OCI-M2 (cell line): ENCODE results near the gene PRKN.

ENCODE experiments used
- DNase-seq: peaks from one replicate; lab custom pipeline; 2025; ENCODE audit not compliant: unreplicated experiment; lab: John Stamatoyannopoulos, UW

PRKN gene

DNA sequence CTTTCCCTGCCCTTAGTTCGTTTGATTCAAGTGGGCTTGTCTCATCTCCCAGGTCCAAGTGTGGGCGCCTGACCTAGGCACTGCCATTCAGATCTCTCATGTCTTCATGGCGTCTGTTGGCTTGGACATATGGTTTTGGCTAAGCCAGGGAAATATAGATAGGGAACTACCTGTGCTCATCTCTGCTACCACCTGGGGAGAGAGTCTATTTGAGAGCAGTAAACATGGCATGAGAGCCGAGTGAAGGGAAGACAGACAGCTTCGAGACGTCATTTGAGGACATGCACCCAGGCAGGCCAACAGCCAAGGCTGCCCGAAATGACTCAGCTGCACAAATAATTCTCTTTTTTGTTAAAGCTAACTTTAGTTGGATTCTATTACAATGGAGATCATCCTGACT lies 1083.0 kb downstream of the PRKN start:
- DNase-seq, result no peak

DNA sequence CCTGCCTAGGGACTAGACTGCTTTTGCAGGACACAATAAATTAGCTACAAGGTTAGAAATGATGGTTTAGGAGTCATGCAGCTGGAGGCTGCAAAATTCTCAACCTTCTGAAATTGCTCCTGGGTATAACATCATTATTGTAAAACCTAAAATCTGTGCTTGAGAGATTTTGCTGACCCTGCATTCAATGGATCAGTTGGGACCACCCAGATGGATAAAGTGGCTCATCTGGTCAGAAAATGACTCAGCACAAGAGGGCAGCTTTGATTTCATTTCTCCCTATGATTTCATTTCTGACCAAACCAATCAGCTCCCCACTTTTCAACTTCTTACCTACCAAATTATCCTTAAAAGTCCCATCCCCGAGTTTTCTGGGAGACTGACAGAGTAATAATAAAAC lies 1086.4 kb downstream of the PRKN start:
- DNase-seq, result no peak

DNA sequence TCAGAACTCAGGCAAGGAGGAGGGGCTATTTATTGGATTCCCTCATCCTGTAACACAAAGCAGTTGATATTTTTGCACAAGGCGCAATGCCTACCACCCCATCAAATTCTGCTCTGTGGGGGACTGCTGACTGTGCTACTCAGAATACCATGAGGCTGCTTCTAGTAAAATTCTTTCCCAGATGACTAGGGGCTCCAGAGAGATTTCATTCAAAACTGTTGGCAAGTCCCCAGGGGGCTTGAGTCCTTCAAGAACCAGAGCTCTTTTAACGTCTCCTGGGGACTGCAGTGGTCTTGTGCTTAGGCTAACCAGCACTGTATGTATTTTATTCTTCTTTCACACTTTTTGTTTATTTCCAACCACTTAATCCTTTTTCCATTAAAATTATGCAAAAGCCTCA lies 1087.8 kb downstream of the PRKN start:
- DNase-seq, result no peak

DNA sequence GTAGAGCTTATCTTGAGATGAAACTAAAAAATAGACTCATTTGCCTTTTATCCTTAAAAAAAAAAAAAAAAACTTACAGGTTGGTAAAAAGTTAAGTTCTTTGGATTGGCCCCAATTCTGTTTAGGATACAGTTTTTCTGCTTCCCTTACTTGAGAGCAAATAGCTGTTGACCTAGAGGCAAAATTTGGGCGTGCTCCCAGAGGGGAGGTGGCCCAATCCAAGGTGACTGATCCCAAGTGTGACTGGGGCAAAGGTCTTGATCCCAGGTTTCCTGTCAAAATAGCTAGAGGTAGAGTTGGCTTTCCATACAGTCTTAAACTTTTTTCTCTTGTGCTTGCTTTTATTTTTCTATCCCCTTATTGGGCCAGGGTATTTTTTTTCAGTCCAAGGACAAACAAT lies 1089.9 kb downstream of the PRKN start:
- DNase-seq, result no peak

DNA sequence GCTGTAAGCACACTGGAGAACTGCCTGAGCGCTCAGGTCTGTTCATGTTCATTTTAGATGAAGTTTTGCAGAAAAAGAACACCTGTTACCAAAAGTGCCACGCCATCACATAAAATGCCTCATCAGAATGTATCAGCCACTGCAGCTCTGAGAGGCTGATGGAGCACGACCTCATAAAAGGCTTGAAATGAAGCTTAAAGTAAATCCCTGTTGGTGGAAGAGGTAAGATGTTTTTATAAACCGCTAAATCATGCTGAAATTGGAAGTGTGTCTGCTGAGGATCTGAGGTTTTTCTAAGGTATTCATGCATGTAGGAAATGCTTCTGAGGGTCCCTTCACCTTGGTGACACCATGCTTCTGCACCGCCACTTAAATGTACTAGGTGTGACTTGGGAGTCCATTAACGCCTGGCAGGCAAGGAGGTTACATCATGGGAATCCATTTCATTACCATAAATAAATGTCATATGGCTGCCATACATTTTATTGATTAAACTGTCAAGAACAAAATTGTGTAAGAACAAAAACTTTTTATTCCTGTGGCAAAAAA lies 1090.6 kb downstream of the PRKN start:
- DNase-seq, result no peak

DNA sequence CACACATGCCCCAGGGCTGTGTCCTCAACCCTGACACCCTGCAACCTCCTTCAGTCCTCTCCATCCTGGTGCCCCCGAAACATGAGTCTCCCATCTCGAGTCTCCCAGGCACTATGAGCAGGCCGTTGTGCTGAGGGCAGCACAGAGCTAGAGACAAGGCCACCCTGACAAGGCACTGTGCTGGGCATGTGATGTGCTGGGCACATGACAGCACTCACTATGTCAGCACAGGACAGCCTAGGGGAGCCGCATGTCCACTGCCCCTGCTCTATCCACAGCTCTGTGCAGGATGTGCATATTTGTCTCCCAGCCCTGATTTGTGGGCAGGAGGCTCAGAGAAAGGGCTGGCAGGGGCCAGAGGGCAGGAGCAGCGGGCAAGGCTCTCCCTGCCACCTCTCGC lies 1091.6 kb downstream of the PRKN start:
- no peak for DNase-seq

DNA sequence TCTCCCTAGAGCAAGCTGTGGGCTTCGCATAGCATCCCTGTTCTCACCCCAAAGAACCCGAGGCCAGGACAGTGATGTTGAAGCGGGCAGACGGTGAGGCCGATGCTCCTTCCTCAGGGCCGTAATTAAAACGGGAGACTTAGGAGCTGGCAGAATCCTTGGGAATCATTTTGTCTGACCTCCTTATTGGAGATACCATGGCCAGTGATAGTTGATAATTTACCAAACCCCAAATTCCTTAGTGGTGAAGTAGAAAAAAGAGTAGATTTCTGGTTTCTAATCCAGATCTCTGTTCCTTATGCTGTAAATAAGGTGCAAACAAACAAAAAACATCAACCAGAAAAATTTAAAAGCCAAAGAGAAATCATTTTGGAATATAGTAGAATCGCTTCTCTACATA lies 1092.7 kb downstream of the PRKN start:
- no peak for DNase-seq

DNA sequence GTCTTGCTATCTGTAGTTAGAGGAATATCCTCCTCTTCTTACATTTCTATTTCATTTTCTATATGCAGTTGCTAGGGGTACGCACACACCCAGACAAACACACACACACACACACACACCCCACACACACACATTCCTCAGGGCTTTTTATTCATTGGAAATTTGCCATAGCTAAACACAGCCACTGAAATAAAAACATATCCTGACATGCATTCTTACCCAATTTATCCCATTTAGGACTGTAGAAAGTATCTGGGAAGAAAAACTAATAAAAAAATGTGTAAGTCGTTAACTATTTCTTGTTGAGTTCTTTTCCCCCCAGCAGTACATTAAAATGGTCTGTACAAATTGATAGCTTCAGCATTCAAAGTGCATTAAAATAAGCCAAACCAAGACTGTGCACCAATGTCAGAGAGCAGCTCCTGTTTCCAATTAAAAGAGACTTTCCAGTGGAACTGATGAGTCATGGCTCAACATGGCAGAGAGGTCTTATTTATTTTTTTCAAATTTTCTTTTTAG lies 1095.8 kb downstream of the PRKN start:
- DNase-seq, result no peak

DNA sequence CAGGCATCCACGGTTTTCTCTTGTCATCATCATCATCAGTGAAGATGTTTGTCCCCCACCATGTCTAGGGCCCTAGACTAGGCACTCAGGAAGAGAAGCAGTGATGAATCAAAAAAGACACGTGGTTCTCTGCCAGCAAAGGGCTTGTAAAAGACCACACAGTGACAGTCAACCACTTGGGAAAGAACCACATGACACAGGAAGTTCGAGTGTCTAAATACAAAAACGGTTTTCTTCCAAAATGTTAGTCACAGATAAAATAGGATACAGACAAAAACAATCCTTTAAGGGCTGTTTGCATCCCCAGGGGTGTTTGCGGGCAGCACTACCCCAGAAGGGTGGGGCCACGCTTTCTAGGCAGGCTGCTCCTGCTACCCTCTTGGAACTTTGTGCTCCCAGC lies 1096.9 kb downstream of the PRKN start:
- DNase-seq, result no peak

DNA sequence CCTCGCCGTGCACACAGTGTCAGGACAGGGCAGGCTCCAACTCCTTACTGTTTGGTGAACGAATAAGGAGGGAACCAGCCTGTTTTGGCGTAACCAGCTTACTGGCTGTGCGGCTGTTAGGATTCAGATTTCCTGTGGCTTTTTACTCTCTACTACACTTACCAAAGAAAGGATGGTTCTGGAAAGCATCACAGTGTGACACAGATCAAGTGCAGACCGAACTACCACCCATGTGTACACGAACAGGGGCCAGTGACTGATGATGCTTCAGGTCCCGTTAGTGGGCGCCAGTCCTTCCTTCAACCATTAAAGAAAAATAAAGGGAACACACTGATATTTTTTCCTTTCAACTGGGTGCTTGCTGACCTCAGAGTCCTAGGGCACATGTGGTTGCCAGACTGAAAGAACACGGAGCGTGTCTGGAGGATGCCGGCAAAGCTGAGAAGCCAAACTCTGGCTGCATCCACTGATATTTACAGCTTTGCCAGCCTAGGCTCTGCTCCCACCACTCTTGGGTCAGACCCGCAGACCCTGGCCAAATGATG lies 1101.4 kb downstream of the PRKN start:
- DNase-seq, result no peak

DNA sequence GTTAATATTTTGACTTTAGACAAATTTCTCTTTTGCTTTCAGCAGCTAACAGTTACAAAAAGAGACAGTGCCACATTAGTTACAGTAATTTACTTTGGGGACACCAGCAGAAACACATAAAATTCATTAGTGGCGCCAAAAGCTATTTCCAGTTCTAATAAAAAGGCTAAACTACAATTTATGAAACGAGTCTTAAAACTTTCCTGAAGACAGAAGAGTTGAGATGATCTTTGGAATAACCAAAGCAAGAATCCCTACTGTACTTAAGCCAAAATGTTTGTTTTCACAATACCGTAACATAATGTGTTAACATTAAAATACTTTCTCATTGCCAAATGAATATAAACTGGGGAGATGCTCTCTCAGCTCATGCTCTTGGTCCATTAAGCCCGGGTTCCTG lies 1103.5 kb downstream of the PRKN start:
- DNase-seq, result no peak

DNA sequence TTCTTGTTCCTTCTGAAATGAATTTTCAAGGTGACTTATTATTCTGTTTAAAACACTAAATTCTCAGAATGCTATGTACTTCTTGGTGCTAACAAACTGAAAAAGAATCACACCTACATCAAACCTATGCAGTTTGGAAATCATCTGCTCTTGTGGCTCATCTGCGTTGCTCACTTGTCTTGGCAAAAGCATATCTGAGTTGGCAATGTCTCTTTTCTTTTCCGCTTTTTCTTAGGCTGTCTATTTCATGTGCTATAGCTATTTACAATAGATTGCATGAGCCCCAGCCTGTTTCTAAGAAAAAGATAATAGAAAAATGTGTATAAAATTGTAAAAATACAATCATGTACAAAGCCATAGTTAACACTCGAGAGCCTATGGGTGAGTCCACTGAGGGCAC lies 1104.8 kb downstream of the PRKN start:
- DNase-seq, result no peak

DNA sequence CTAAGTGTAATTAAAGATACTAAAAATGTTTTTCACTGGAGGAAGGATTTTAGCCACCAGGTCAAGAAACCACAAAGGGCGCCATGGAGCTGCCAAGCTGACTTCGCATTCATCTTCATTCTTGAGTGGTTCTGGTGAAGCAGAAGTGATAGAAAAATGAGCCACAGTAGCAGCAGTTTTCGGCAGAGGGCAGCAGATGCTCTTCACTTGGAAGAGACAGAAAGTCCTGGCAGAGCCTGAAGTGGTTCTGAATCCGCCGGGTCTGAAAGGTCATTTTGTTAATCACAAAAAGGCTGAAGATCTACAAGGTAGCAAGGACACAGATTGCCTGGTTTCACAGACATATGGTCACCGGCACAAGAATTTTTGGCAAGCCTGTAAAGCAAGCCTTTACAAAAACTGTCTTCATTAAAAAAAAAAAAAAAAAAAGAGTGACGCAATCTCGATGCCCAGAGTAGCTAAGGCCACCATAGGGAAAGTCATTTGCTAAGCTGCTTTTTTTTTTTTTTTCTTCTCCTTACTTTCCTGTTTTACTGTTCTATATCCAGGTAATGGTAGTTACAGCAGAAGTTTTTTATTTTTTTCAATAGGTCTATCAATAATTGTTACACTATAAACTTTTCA lies 1108.6 kb downstream of the PRKN start:
- no peak for DNase-seq

DNA sequence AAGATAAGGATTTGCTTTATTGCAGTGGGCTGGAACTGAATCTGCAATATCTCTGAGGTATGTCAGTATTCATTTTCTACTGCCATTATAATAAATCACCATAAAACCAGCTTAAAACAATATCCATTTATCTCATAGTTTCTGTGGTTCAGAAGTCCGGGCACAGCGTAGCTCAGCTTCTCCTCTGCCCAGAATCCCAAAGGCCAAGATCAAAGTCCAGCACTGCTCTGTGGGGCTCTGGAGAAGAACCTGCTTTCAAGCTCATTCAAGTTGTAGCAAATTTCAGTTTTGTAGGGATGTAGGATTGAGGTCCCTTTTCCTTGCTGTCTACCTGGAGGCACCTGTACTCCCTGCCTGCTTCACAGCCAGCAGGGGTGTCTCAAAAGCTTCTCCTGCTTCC lies 1113.9 kb downstream of the PRKN start:
- DNase-seq, result no peak

DNA sequence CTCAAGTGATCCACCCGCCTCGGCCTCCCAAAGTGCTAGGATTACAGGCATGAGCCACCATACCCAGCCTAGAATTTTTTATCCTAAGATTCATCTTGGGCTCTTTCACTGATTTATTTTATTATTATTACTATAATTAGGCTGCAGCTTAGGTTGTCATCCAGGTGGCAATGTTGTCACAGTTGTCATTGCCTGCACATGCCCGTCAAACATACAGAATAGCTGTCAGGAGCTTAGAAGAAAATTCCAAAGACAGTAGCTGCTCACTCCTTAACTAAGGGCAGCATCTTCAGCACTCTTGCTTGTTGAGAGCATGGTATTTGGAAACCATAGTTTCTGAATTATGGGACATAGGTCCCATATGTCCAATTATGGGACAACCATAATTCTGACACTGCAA lies 1118.8 kb downstream of the PRKN start:
- no peak for DNase-seq

DNA sequence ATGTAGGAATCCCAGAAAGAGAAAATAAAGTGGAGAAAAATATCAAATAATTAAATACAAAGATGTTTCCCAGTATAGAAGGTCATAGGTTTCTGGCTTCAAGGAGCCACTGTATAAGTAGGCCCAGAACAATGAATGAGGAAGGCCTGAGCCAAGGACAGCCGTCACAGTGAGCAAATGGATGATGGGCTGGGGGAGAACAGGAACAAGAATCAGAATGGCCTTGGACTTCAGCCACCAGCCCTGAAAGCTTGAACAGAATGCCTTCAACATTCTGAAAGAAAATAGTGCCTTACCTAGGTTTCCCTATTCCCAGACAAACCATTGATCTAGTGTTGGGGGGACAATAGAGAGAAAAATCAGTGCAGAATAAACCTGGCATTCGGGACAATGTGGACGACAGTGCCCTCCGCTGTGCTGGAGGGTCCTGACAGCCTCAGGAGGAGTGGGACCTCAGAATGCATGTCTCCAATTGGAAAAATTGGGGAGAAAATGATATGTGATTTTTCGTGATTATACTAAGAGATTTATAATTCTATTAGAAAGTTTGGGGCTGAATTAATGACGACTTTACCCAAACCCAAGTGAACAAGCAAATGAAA lies 1119.8 kb downstream of the PRKN start:
- DNase-seq, result no peak

DNA sequence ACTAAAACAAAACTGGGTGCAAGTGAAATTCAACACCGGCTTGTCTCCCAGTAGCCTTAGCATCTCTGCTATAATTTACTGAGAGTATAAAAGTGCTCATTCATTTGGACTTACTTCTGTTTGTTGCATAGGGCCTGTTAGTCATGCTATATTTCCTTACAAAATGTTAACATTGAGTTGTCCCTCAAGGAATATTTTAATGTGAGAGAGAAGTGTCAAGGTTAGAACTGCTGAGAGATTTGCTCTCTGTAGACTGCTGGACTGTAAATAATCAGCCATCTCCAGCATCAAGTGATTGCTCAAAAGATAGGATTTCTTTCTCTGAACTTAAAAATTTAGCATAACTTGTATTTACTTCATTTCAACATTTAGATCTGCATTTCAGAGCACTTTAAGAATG lies 1125.2 kb downstream of the PRKN start:
- DNase-seq, result no peak

DNA sequence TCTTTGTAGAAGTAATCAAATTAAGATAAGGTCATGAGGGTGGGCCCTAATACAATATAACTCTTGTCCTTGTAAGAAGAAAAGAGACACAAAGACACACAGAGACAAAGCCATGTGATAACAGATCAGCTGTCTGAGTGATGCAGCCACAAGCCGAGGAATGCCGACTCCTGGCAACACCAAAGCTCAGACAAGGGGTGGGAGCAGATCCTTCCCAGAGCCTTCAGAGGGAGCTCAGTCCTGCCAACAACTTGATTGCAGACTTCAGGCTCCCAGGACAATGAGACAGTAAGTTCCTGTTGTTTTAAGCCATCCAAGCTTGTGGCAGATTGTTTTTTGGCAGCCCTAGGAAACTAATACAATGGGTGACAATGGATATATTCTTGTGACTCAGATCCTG lies 1128.7 kb downstream of the PRKN start:
- no peak for DNase-seq

DNA sequence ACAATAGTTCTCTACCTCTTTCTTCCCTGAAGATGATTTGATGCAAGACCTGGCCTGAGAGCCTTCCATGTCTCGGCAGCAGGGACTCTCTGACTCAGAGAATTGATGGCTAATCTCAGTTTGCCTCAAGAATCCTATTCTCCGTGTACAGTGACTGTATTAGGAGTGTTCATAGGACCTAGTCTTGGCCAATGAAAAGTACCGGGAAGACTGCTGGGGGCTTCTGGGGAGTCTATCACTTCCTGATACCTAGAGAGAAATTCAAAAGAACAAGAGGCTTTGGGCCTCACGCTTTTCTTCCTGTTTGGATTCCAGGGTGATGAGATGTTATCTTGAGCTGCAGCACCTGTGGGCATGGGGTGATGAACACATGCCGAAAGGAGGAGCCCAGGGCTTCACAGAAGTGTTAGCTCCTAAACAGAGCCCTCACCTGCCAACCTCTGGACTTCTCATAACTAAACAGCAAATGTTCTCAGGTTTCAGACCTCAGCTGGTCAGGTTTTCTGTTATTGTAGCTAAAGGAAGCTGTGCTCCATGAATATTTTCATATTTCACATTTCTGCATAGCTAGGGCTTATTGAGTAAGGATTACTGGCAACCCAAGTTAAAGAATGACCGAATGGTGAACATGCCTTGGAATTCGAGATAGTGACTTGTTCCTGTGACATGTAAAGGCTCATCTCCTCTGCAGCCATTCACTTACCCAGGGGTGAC lies 1130.6 kb downstream of the PRKN start:
- no peak for DNase-seq

DNA sequence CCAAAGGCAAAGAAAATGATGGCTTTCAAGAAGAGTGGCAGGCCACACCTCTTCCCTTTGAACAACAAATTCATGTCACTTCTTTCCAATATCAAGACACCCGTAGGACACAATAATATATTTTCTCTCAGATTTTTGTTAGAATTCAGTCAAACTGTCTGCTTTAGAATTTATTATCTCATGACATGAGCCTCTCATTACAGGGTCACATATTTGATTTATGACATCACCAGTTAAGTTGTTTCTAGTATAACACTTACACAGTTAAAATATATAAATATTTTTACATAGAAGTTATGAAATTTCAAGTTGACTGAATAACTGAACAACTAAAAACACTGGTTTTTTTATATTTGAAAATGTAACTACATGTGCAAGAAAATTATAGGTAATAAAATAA lies 1133.2 kb downstream of the PRKN start:
- DNase-seq, result no peak

DNA sequence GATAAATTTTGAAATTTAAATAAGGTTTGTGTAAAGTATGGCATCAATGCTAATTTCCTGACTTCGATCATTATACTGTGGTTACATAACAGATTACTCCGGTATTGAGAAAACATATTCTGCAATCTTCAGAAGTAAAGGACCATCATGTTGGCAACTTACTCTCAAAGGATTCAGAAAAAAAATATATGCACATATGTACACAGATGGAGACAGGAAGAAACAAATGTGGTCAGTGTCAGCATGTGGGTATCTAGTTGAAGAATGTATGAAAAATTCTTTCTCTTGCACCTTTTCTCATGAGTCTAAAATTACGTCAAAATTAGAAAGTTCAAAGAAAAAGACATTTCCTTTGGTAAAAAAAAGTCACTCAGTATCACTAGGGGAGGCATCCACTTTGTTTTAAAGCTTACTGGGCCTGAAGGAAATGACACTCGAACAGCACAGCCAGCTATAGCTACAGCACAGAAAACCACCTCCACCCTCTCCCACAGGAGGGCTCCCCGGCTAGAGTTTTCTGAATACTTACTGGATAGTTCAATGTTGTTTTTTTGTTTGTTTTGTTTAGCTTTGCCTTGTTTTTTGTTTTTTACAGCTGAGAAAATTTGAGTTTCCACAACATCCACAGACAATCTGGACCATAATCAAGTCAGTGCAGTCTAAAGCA lies 1136.5 kb downstream of the PRKN start:
- DNase-seq, result no peak
